Activated CD4-positive, alpha-beta memory T cell treated with anti-CD3 and anti-CD28 coated beads, Interleukin-2, amount 10 ng/mL, durations not matched to agents 7 days and 5 days (primary cell): ENCODE results near the gene FAM222A. TPM values are rescaled to one million over a fixed set of nuclear protein-coding genes. Genes with fewer than 3 reads are reported as not detected.

Experiments used
- CTCF ChIA-PET: fragments of 350-600 bp; sonication (Branson Sonifier 250); formaldehyde crosslinking; loops from one replicate; lab custom pipeline; 2021; ENCODE audit warnings: antibody characterized with exemption, inconsistent platforms; lab: Charles Lee
- POLR2A ChIA-PET: fragments of 350-600 bp; sonication (Branson Sonifier 250); formaldehyde crosslinking; loops from one replicate; lab custom pipeline; 2021; ENCODE audit warnings: antibody characterized with exemption; lab: Charles Lee
- DNase-seq: peaks from one replicate; pipeline ENCODE4 v3.0.0-alpha.2; 2020
- H3K27ac Mint-ChIP-seq: one replicate; pipeline ENCODE4 v1.8.0; 2021; ENCODE audit warnings: mild to moderate bottlenecking, mixed read lengths
- H3K27me3 Mint-ChIP-seq: one replicate; pipeline ENCODE4 v1.8.0; 2021; ENCODE audit warnings: mixed read lengths
- H3K36me3 Mint-ChIP-seq: one replicate; pipeline ENCODE4 v1.8.0; 2021; ENCODE audit warnings: low read depth, mixed read lengths
- H3K4me1 Mint-ChIP-seq: one replicate; pipeline ENCODE4 v1.8.0; 2021; ENCODE audit warnings: mixed read lengths
- H3K4me3 Mint-ChIP-seq: one replicate; pipeline ENCODE4 v1.8.0; 2021; ENCODE audit warnings: mild to moderate bottlenecking, mixed read lengths
- H3K9me3 Mint-ChIP-seq: one replicate; pipeline ENCODE4 v1.8.0; 2021; ENCODE audit warnings: mixed read lengths
- total RNA-seq, 2 experiments: library from RNA; stranded (reverse); gene quantifications; one replicate each; pipeline ENCODE4 v1.2.3, GENCODE V29; 2021

FAM222A gene
- total RNA-seq, 2 experiments from 2014 or later, result 0.28 to 0.43 TPM

GRCh38 chr12:109741970-109742703 is 28.5 kb downstream of the FAM222A start:
- Mint-ChIP-seq H3K27me3 (peaks cover 5% of the 10 kb centered on the region), H3K4me1 (no peaks in the 10 kb centered on the region), H3K36me3 (no peaks in the 10 kb centered on the region), H3K4me3 (no peak overlapping the region), H3K9me3 (no peaks in the 10 kb centered on the region), H3K27ac (no peak overlapping the region)
- POLR2A ChIA-PET, result no interaction called here
- CTCF ChIA-PET, result no interaction called here
- DNase-seq, result no peak

- H3K36me3 Mint-ChIP-seq, result no peaks in the 10 kb centered on the region
- POLR2A ChIA-PET, result no interaction called here
- H3K4me3 Mint-ChIP-seq, result no peak overlapping the region
- no peak overlapping the region for H3K27ac Mint-ChIP-seq
- no peaks in the 10 kb centered on the region for H3K4me1 Mint-ChIP-seq
- DNase-seq, result no peak
- CTCF ChIA-PET, result no interaction called here
- H3K9me3 Mint-ChIP-seq, result no peaks in the 10 kb centered on the region
- peaks cover 11% of the 10 kb centered on the region for H3K27me3 Mint-ChIP-seq
These were observed 29.7 kb downstream of the FAM222A start for GRCh38 chr12:109743076-109743910.

GRCh38 chr12:109744026-109744425 is 30.4 kb downstream of the FAM222A start:
- Mint-ChIP-seq H3K4me1 (no peaks in the 10 kb centered on the region), H3K36me3 (no peaks in the 10 kb centered on the region), H3K27me3 (peaks cover 12% of the 10 kb centered on the region), H3K27ac (no peak overlapping the region), H3K9me3 (no peaks in the 10 kb centered on the region), H3K4me3 (no peak overlapping the region)
- POLR2A ChIA-PET, result no interaction called here
- DNase-seq, result no peak
- CTCF ChIA-PET, result no interaction called here

- H3K4me3 Mint-ChIP-seq, result no peak overlapping the region
- H3K4me1 Mint-ChIP-seq, result no peaks in the 10 kb centered on the region
- DNase-seq, result no peak
- H3K9me3 Mint-ChIP-seq, result no peaks in the 10 kb centered on the region
- H3K36me3 Mint-ChIP-seq, result no peaks in the 10 kb centered on the region
- ChIA-PET CTCF (interaction anchor here (1.0 kb wide), 2 partner anchors 30 to 503 kb away, joined by 3 read pairs; no protein-coding TSS in a partner anchor), POLR2A (no interaction called here)
- no peak overlapping the region for H3K27ac Mint-ChIP-seq
- peaks cover 16% of the 10 kb centered on the region for H3K27me3 Mint-ChIP-seq
These were observed 31.6 kb downstream of the FAM222A start for GRCh38 chr12:109744986-109745942.

GRCh38 chr12:109752117-109753053 is 38.8 kb downstream of the FAM222A start:
- H3K4me3 Mint-ChIP-seq, result no peak overlapping the region
- DNase-seq, result no peak
- peaks cover 4% of the 10 kb centered on the region for H3K36me3 Mint-ChIP-seq
- H3K27me3 Mint-ChIP-seq, result peaks cover 34% of the 10 kb centered on the region
- ChIA-PET CTCF (no interaction called here), POLR2A (no interaction called here)
- H3K4me1 Mint-ChIP-seq, result no peaks in the 10 kb centered on the region
- H3K9me3 Mint-ChIP-seq, result peaks cover 12% of the 10 kb centered on the region
- H3K27ac Mint-ChIP-seq, result no peak overlapping the region

GRCh38 chr12:109753054-109753401 is 39.4 kb downstream of the FAM222A start:
- CTCF ChIA-PET, result no interaction called here

GRCh38 chr12:109753959-109754358 is 40.3 kb downstream of the FAM222A start:
- Mint-ChIP-seq H3K4me3 (no peak overlapping the region), H3K36me3 (peaks cover 4% of the 10 kb centered on the region), H3K27ac (no peak overlapping the region), H3K9me3 (peaks cover 15% of the 10 kb centered on the region), H3K4me1 (no peaks in the 10 kb centered on the region), H3K27me3 (peaks cover 29% of the 10 kb centered on the region)
- ChIA-PET POLR2A (interaction anchor here (0.7 kb wide), 1 partner anchor 51 kb away, joined by 3 read pairs; no protein-coding TSS in a partner anchor), CTCF (no interaction called here)
- no peak for DNase-seq

More at GRCh38 chr12:109753054-109753401, 39.4 kb downstream of the FAM222A start:
- DNase-seq, result no peak
- no peak overlapping the region for H3K27ac Mint-ChIP-seq
- POLR2A ChIA-PET, result no interaction called here
- peaks cover 4% of the 10 kb centered on the region for H3K36me3 Mint-ChIP-seq
- H3K4me3 Mint-ChIP-seq, result no peak overlapping the region
- no peaks in the 10 kb centered on the region for H3K4me1 Mint-ChIP-seq
- peaks cover 15% of the 10 kb centered on the region for H3K9me3 Mint-ChIP-seq
- H3K27me3 Mint-ChIP-seq, result peaks cover 33% of the 10 kb centered on the region

GRCh38 chr12:109756457-109756856 is 42.8 kb downstream of the FAM222A start:
- peaks cover 15% of the 10 kb centered on the region for H3K9me3 Mint-ChIP-seq
- H3K4me3 Mint-ChIP-seq, result no peak overlapping the region
- no peak overlapping the region for H3K27ac Mint-ChIP-seq
- POLR2A ChIA-PET, result no interaction called here
- DNase-seq, result no peak
- peaks cover 17% of the 10 kb centered on the region for H3K27me3 Mint-ChIP-seq
- H3K4me1 Mint-ChIP-seq, result no peaks in the 10 kb centered on the region
- CTCF ChIA-PET, result no interaction called here
- peaks cover 4% of the 10 kb centered on the region for H3K36me3 Mint-ChIP-seq

GRCh38 chr12:109757671-109758265 is 44.1 kb downstream of the FAM222A start:
- peaks cover 4% of the 10 kb centered on the region for H3K36me3 Mint-ChIP-seq
- DNase-seq, result no peak
- H3K4me3 Mint-ChIP-seq, result no peak overlapping the region
- H3K27me3 Mint-ChIP-seq, result peaks cover 17% of the 10 kb centered on the region
- H3K27ac Mint-ChIP-seq, result no peak overlapping the region
- H3K4me1 Mint-ChIP-seq, result peaks cover 2% of the 10 kb centered on the region
- peaks cover 15% of the 10 kb centered on the region for H3K9me3 Mint-ChIP-seq
- CTCF ChIA-PET, result interaction anchor here (0.5 kb wide), 1 partner anchor 203 kb away, joined by 5 read pairs; no protein-coding TSS in a partner anchor
- POLR2A ChIA-PET, result no interaction called here

GRCh38 chr12:109758426-109759420 is 45.1 kb downstream of the FAM222A start:
- ChIA-PET POLR2A (no interaction called here), CTCF (interaction anchor here (0.5 to 1.1 kb wide), 2 partner anchors 9 to 204 kb away, joined by 3 to 5 read pairs; no protein-coding TSS in a partner anchor)
- H3K36me3 Mint-ChIP-seq, result peaks cover 4% of the 10 kb centered on the region
- H3K27me3 Mint-ChIP-seq, result peaks cover 17% of the 10 kb centered on the region
- peaks cover 11% of the 10 kb centered on the region for H3K4me1 Mint-ChIP-seq
- H3K9me3 Mint-ChIP-seq, result peaks cover 20% of the 10 kb centered on the region
- H3K27ac Mint-ChIP-seq, result no peak overlapping the region
- no peak for DNase-seq
- no peak overlapping the region for H3K4me3 Mint-ChIP-seq

- H3K27ac Mint-ChIP-seq, result no peak overlapping the region
- peaks cover 12% of the 10 kb centered on the region for H3K4me1 Mint-ChIP-seq
- H3K9me3 Mint-ChIP-seq, result peaks cover 20% of the 10 kb centered on the region
- DNase-seq, result no peak
- no peak overlapping the region for H3K4me3 Mint-ChIP-seq
- H3K27me3 Mint-ChIP-seq, result peaks cover 17% of the 10 kb centered on the region
- ChIA-PET CTCF (no interaction called here), POLR2A (no interaction called here)
- peaks cover 4% of the 10 kb centered on the region for H3K36me3 Mint-ChIP-seq
These were observed 46.0 kb downstream of the FAM222A start for GRCh38 chr12:109759595-109759994.
